Liver (tissue), 9 donors: ENCODE measurements around the gene MAGI1. TPM values are rescaled to one million over a fixed set of nuclear protein-coding genes. Genes with fewer than 3 reads are reported as not detected.

Source experiments
- DNase-seq: peaks from one replicate; pipeline ENCODE4 v3.0.0-alpha.2; 2017; ENCODE audit warnings: low spot score
- H3K27ac ChIP-seq, 2 donors: one replicate each; pipeline ENCODE4 v1.7.0; 2013; ENCODE audit warnings: inconsistent platforms in 2 of 2, low read length in 2 of 2, control low read depth in 1 of 2, low read depth in 1 of 2, mild to moderate bottlenecking in 1 of 2
- H3K27me3 ChIP-seq, 4 donors: one replicate each; pipeline versions ENCODE4 v1.6.1 to v1.7.0; 2013; ENCODE audit warnings: low read length in 3 of 4, inconsistent platforms in 1 of 4, mild to moderate bottlenecking in 1 of 4, moderate library complexity in 1 of 4; ENCODE audit not compliant: control insufficient read depth in 4 of 4, insufficient read depth in 4 of 4
- H3K36me3 ChIP-seq, 4 donors: one replicate each; pipeline versions ENCODE4 v1.6.1 to v1.7.0; 2013; ENCODE audit warnings: low read length in 3 of 4, mild to moderate bottlenecking in 3 of 4, low read depth in 1 of 4, moderate library complexity in 1 of 4; ENCODE audit not compliant: control insufficient read depth in 4 of 4, insufficient read depth in 3 of 4
- H3K4me1 ChIP-seq, 4 donors: one replicate each; pipeline versions ENCODE4 v1.6.1 to v1.7.0; 2013; ENCODE audit warnings: low read length in 3 of 4, mild to moderate bottlenecking in 3 of 4, moderate library complexity in 1 of 4; ENCODE audit not compliant: control insufficient read depth in 4 of 4, insufficient read depth in 4 of 4
- H3K4me3 ChIP-seq, 3 donors: one replicate each; pipeline versions ENCODE4 v1.6.1 to v1.7.0; 2013; ENCODE audit warnings: low read length in 3 of 3, control low read depth in 1 of 3, low read depth in 1 of 3, mild to moderate bottlenecking in 1 of 3
- H3K9ac ChIP-seq, 2 donors: one replicate each; pipeline ENCODE4 v1.7.0; 2013; ENCODE audit warnings: low read length in 2 of 2, mild to moderate bottlenecking in 2 of 2, moderate library complexity in 2 of 2, control low read depth in 1 of 2, low read depth in 1 of 2
- H3K9me3 ChIP-seq, 4 donors: one replicate each; pipeline versions ENCODE4 v1.6.1 to v1.7.0; 2013; ENCODE audit warnings: low read length in 3 of 4; ENCODE audit not compliant: control insufficient read depth in 4 of 4
- ATF3 ChIP-seq: IDR thresholded peaks from 2 replicates; pipeline ENCODE4 v1.6.1; 2016; ENCODE audit warnings: antibody characterized with exemption
- CTCF ChIP-seq: fragments of 150-350 bp; IDR thresholded peaks from 2 replicates; pipeline ENCODE4 v1.5.1; 2017; ENCODE audit warnings: improper control_type of control experiment, low read depth, low read length; ENCODE audit not compliant: missing input control
- EGR1 ChIP-seq, 2 donors: IDR thresholded peaks; 2 replicates each; pipeline ENCODE4 v1.6.1; 2016 to 2018; ENCODE audit warnings: antibody characterized with exemption in 2 of 2, low read depth in 2 of 2
- FOXA1 ChIP-seq: IDR thresholded peaks from 2 replicates; pipeline ENCODE4 v1.6.1; 2016; ENCODE audit warnings: antibody characterized with exemption
- FOXA2 ChIP-seq: IDR thresholded peaks from 2 replicates; pipeline ENCODE4 v1.6.1; 2016; ENCODE audit warnings: antibody characterized with exemption
- GABPA ChIP-seq, 2 donors: IDR thresholded peaks in 1 of 2; conservative IDR thresholded peaks in 1 of 2; 2 replicates each; pipeline ENCODE4 v1.6.1; 2016; ENCODE audit warnings: antibody characterized with exemption in 2 of 2, mild to moderate bottlenecking in 1 of 2, moderate library complexity in 1 of 2
- HNF4A ChIP-seq, 2 donors: conservative IDR thresholded peaks; 2 replicates each; pipeline ENCODE4 v1.6.1; 2016; ENCODE audit warnings: antibody characterized with exemption in 2 of 2, mild to moderate bottlenecking in 2 of 2
- HNF4G ChIP-seq: IDR thresholded peaks from 2 replicates; pipeline ENCODE4 v1.6.1; 2016; ENCODE audit warnings: antibody characterized with exemption
- JUND ChIP-seq, 2 donors: IDR thresholded peaks; 2 replicates each; pipeline ENCODE4 v1.6.1; 2016; ENCODE audit warnings: antibody characterized with exemption in 2 of 2
- MAX ChIP-seq: IDR thresholded peaks from 2 replicates; pipeline ENCODE4 v1.6.1; 2016; ENCODE audit warnings: antibody characterized with exemption
- NR2F2 ChIP-seq: IDR thresholded peaks from 2 replicates; pipeline ENCODE4 v1.6.1; 2016; ENCODE audit warnings: antibody characterized with exemption
- RAD21 ChIP-seq, 2 donors: IDR thresholded peaks; 2 replicates each; pipeline ENCODE4 v1.6.1; 2016; ENCODE audit warnings: antibody characterized with exemption in 2 of 2, mild to moderate bottlenecking in 2 of 2
- REST ChIP-seq: IDR thresholded peaks from 2 replicates; pipeline ENCODE4 v1.6.1; 2016; ENCODE audit warnings: antibody characterized with exemption, mild to moderate bottlenecking
- RXRA ChIP-seq, 2 donors: IDR thresholded peaks; 2 replicates each; pipeline ENCODE4 v1.6.1; 2017 to 2018; ENCODE audit warnings: antibody characterized with exemption in 2 of 2, mild to moderate bottlenecking in 1 of 2
- SP1 ChIP-seq: IDR thresholded peaks from 2 replicates; pipeline ENCODE4 v1.6.1; 2018; ENCODE audit warnings: antibody characterized with exemption, mild to moderate bottlenecking
- TAF1 ChIP-seq: conservative IDR thresholded peaks from 2 replicates; pipeline ENCODE4 v1.6.1; 2016; ENCODE audit warnings: antibody characterized with exemption, mild to moderate bottlenecking
- YY1 ChIP-seq: IDR thresholded peaks from 2 replicates; pipeline ENCODE4 v1.6.1; 2016; ENCODE audit warnings: antibody characterized with exemption, mild to moderate bottlenecking
- ZBTB33 ChIP-seq: IDR thresholded peaks from 2 replicates; pipeline ENCODE4 v1.6.1; 2016; ENCODE audit warnings: antibody characterized with exemption
- WGBS: extraction: QIAGEN DNeasy Blood & Tissue Kit; methylation state at CpG from one replicate; pipeline ENCODE4 v1.1.7; 2013; 5-methylcytosine and 5-hydroxymethylcytosine counted together
- polyA plus RNA-seq, 2 donors: library from polyadenylated mRNA; stranded (reverse) in 1 of 2; unstranded in 1 of 2; fragments of 200-250 nt in 1 of 2; fragments of >200 nt in 1 of 2; fragmentation: Nextera tagmentation in 1 of 2; extraction: Ambion mirVana in 1 of 2; gene quantifications; one replicate each; pipeline versions ENCODE4 v1.2.1 to v1.2.3, GENCODE V29; 2013 to 2015
- total RNA-seq, 2 donors: library from RNA; depleted of rRNA; stranded (reverse); fragments of >200 nt; gene quantifications; one replicate each; pipeline ENCODE4 v1.2.3, GENCODE V29; 2014
- donor health status: healthy.
- donor health status: healthy.
- donor health status: healthy.
- donor health status: healthy.
- donor health status: healthy.

Gene MAGI1
- total and polyA plus RNA-seq, 4 donors: 9.6 to 68.8 (median 14.0) TPM

GRCh38 chr3:65343736-65344135 is 695.0 kb downstream of the MAGI1 start:
- Histone ChIP-seq H3K4me1 (no peaks in the 10 kb centered on the region), H3K9ac (no peak overlapping the region), H3K9me3 (no peaks in the 10 kb centered on the region), H3K27me3 (no peaks in the 10 kb centered on the region), H3K36me3 (no peaks in the 10 kb centered on the region), H3K4me3 (no peak overlapping the region), H3K27ac (no peak overlapping the region)
- no peak for TF ChIP-seq ZBTB33
- TF ChIP-seq MAX: no peak
- no peak for TF ChIP-seq HNF4A (conservative IDR thresholded peaks at IDR 0.05)
- no peak for TF ChIP-seq JUND (IDR thresholded peaks at IDR 0.05)
- no peak for TF ChIP-seq ATF3
- no peak for TF ChIP-seq HNF4G
- no peak for TF ChIP-seq EGR1 (IDR thresholded peaks at IDR 0.05; ENCODE audit: low read depth in 2 of 2)
- no peak for TF ChIP-seq RAD21 (IDR thresholded peaks at IDR 0.05)
- TF ChIP-seq SP1: no peak
- TF ChIP-seq RXRA (IDR thresholded peaks at IDR 0.05): no peak
- no peak for TF ChIP-seq TAF1
- no peak for TF ChIP-seq CTCF
- TF ChIP-seq REST: no peak
- no peak for TF ChIP-seq GABPA (IDR thresholded peaks at IDR 0.05 in 1 of 2, conservative IDR thresholded peaks at IDR 0.05 in 1 of 2)
- no peak for TF ChIP-seq YY1
- no peak for TF ChIP-seq FOXA1
- no peak for TF ChIP-seq NR2F2
- WGBS: 84% methylated on average over 4 of the region's 4 CpGs
- DNase-seq: no peak

GRCh38 chr3:65343026-65343425 is 695.7 kb downstream of the MAGI1 start:
- Histone ChIP-seq H3K9ac (no peak overlapping the region), H3K9me3 (no peaks in the 10 kb centered on the region), H3K27ac (no peak overlapping the region), H3K36me3 (no peaks in the 10 kb centered on the region), H3K27me3 (no peaks in the 10 kb centered on the region), H3K4me1 (no peaks in the 10 kb centered on the region), H3K4me3 (no peak overlapping the region)
- WGBS: 89% methylated on average over 6 of the region's 6 CpGs
- no peak for DNase-seq
- TF ChIP-seq ATF3: no peak
- TF ChIP-seq RXRA (IDR thresholded peaks at IDR 0.05): no peak
- no peak for TF ChIP-seq HNF4A (conservative IDR thresholded peaks at IDR 0.05)
- TF ChIP-seq FOXA1: no peak
- TF ChIP-seq FOXA2: no peak
- no peak for TF ChIP-seq JUND (IDR thresholded peaks at IDR 0.05)
- no peak for TF ChIP-seq RAD21 (IDR thresholded peaks at IDR 0.05)
- TF ChIP-seq NR2F2: no peak
- no peak for TF ChIP-seq YY1
- no peak for TF ChIP-seq CTCF
- no peak for TF ChIP-seq TAF1
- TF ChIP-seq ZBTB33: no peak
